Measurements from ENCODE around the gene CNKSR3.

Gene CNKSR3

DNA sequence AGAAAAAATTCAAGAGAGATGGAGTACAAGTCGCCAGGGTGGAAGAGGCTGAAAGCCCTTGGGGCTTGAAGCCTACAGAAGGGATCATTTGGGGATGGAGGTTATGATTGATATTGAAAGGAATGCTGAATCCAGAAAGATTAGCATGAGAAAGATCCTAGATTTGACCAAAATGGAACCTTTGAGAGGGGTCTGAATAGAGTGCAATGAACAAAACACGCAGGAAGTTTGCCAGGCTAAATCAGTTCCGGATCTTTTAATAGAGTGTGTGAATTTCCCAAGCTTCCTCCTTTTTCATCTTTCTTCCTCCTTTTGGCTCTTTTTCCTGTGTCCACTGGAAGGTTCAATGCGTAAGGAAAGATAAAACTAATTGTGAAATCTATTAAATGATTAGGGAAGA, 169.1 kb downstream of the CNKSR3 start:
- DNase-seq: peak; percentile 45 to 77 (median 66)
